A549 (cell line): ENCODE measurements around the gene LTBP3. TPM values are rescaled to one million over a fixed set of nuclear protein-coding genes. Genes with fewer than 3 reads are reported as not detected.

Experiments
- ATAC-seq, 2 experiments: fragments of 200-7000 bp in 1 of 2; fragments of >200 bp in 1 of 2; cut with Nextera tagmentation in 1 of 2; cut with Tn5 transposase in 1 of 2; 3 replicates each; pipeline versions ENCODE4 v1.8.0 to v1.9.1; 2018 to 2020; ENCODE audit warnings: mild to moderate bottlenecking in 1 of 2, moderate library complexity in 1 of 2
- CTCF ChIA-PET: fragments of 300-600 bp; sonication (Branson Sonifier 250); formaldehyde crosslinking; extraction: SDS; loops from one replicate; lab custom pipeline; 2021; ENCODE audit warnings: antibody characterized with exemption, inconsistent platforms; lab: Yijun Ruan, JAX
- POLR2A ChIA-PET: fragments of 350-600 bp; formaldehyde crosslinking; extraction: SDS; loops from one replicate; lab custom pipeline; 2021; ENCODE audit warnings: antibody characterized with exemption, inconsistent platforms; lab: Yijun Ruan, JAX
- DNase-seq, 2 experiments: peaks; one replicate each; pipeline versions ENCODE4 v3.0.0 to v3.0.0-alpha.2; 2011 to 2016; ENCODE audit warnings: low read depth in 1 of 2, low spot score in 1 of 2
- FAIRE-seq: peaks from 2 replicates; lab custom pipeline; 2011; peaks lifted over from hg19 to GRCh38; lab: Jason Lieb, UNC
- H3K27ac ChIP-seq, 2 experiments: fragments of >200 bp; sonication (Bioruptor Twin); formaldehyde crosslinking; 3 replicates each; pipeline ENCODE4 v1.5.1; 2016 to 2017
- H3K4me1 ChIP-seq: fragments of >200 bp; sonication (Bioruptor Twin); formaldehyde crosslinking; 3 replicates; pipeline ENCODE4 v1.6.1; 2016
- H3K4me2 ChIP-seq: fragments of >200 bp; sonication (Bioruptor Twin); formaldehyde crosslinking; 3 replicates; pipeline ENCODE4 v1.6.1; 2016
- H3K4me3 ChIP-seq: fragments of >200 bp; sonication (Bioruptor Twin); formaldehyde crosslinking; 3 replicates; pipeline ENCODE4 v1.5.1; 2016
- H3K9me3 ChIP-seq: fragments of >200 bp; sonication (Bioruptor Twin); formaldehyde crosslinking; 3 replicates; pipeline ENCODE4 v1.6.1; 2016
- BCL3 ChIP-seq: fragments of >200 bp; sonication (Bioruptor Twin); formaldehyde crosslinking; IDR thresholded peaks from 3 replicates; pipeline ENCODE4 v1.6.1; 2016
- CEBPB ChIP-seq, 2 experiments: fragments of >200 bp in 1 of 2; sonication (Bioruptor Twin) in 1 of 2; formaldehyde crosslinking in 1 of 2; IDR thresholded peaks; 2 replicates each; pipeline ENCODE4 v1.6.1; 2012 to 2016
- CHD2 ChIP-seq: fragments of 150-350 bp; IDR thresholded peaks from 2 replicates; pipeline ENCODE4 v1.6.1; 2014; ENCODE audit warnings: low read length; ENCODE audit not compliant: partially characterized antibody
- EP300 ChIP-seq, 2 experiments: fragments of >200 bp; sonication (Bioruptor Twin); formaldehyde crosslinking; IDR thresholded peaks; 2 replicates in 1 of 2; 3 replicates in 1 of 2; pipeline ENCODE4 v1.6.1; 2016 to 2017
- FOSL2 ChIP-seq, 2 experiments: fragments of 450-650 bp in 1 of 2; fragments of >200 bp in 1 of 2; sonication (Bioruptor Twin) in 1 of 2; formaldehyde crosslinking; IDR thresholded peaks; 2 replicates each; pipeline versions ENCODE4 v1.5.0 to v1.6.1; 2016 to 2020; ENCODE audit warnings: mild to moderate bottlenecking in 1 of 2, moderate library complexity in 1 of 2
- GATA3 ChIP-seq: IDR thresholded peaks from 2 replicates; pipeline ENCODE4 v1.6.1; 2012; ENCODE audit warnings: borderline replicate concordance
- HDAC2 ChIP-seq: fragments of 200-600 bp; sonication (generic); IDR thresholded peaks from 2 replicates; pipeline ENCODE4 v1.6.1; 2016
- HES2 ChIP-seq: fragments of >200 bp; sonication (Bioruptor Twin); formaldehyde crosslinking; IDR thresholded peaks from 2 replicates; pipeline ENCODE4 v1.6.1; 2016
- HEYL ChIP-seq: fragments of 250-450 bp; sonication (Bioruptor Pico); IDR thresholded peaks from 2 replicates; pipeline ENCODE4 v1.8.0; 2021; ENCODE audit warnings: mild to moderate bottlenecking, moderate library complexity
- HOXB13 ChIP-seq: fragments of 250-450 bp; sonication (Bioruptor Pico); IDR thresholded peaks from 2 replicates; pipeline ENCODE4 v1.5.0; 2020; ENCODE audit warnings: low read depth, mild to moderate bottlenecking, moderate library complexity
- HOXB5 ChIP-seq: fragments of 250-450 bp; sonication (Bioruptor Pico); IDR thresholded peaks from 2 replicates; pipeline ENCODE4 v1.5.0; 2020; ENCODE audit warnings: mild to moderate bottlenecking, moderate library complexity
- JUN ChIP-seq, 2 experiments: fragments of >200 bp; sonication (Bioruptor Twin); formaldehyde crosslinking; IDR thresholded peaks; 2 replicates in 1 of 2; 3 replicates in 1 of 2; pipeline ENCODE4 v1.6.1; 2016 to 2017
- KDM5A ChIP-seq: fragments of 200-600 bp; sonication (generic); IDR thresholded peaks from 2 replicates; pipeline ENCODE4 v1.6.1; 2016; ENCODE audit warnings: antibody characterized with exemption, mild to moderate bottlenecking
- MAX ChIP-seq: IDR thresholded peaks from 2 replicates; pipeline ENCODE4 v1.6.1; 2012
- NPAS2 ChIP-seq: fragments of 250-450 bp; sonication (Bioruptor Pico); IDR thresholded peaks from 2 replicates; pipeline ENCODE4 v1.8.0; 2022; ENCODE audit warnings: mild to moderate bottlenecking, moderate library complexity, borderline replicate concordance
- PBX3 ChIP-seq: IDR thresholded peaks from 2 replicates; pipeline ENCODE4 v1.6.1; 2012
- POLR2AphosphoS2 ChIP-seq: conservative IDR thresholded peaks from 2 replicates; pipeline ENCODE4 v1.6.1; 2012; ENCODE audit warnings: low read length, improper control_type of control experiment, inconsistent platforms
- RAD21 ChIP-seq, 2 experiments: fragments of >200 bp in 1 of 2; sonication (Bioruptor Twin) in 1 of 2; formaldehyde crosslinking in 1 of 2; IDR thresholded peaks in 1 of 2; conservative IDR thresholded peaks in 1 of 2; 2 replicates in 1 of 2; 3 replicates in 1 of 2; pipeline ENCODE4 v1.6.1; 2012 to 2018; ENCODE audit warnings: inconsistent platforms in 1 of 2
- RARB ChIP-seq: fragments of 250-450 bp; sonication (Bioruptor Pico); IDR thresholded peaks from 2 replicates; pipeline ENCODE4 v1.8.0; 2021; ENCODE audit warnings: mild to moderate bottlenecking, moderate library complexity
- REST ChIP-seq: fragments of 200-600 bp; sonication (generic); IDR thresholded peaks from 2 replicates; pipeline ENCODE4 v1.6.1; 2016; ENCODE audit warnings: antibody characterized with exemption, mild to moderate bottlenecking, moderate library complexity
- RNF2 ChIP-seq: fragments of 200-600 bp; sonication (generic); IDR thresholded peaks from 2 replicates; pipeline ENCODE4 v1.6.1; 2016; ENCODE audit warnings: low read depth, mild to moderate bottlenecking, antibody characterized with exemption, moderate library complexity, borderline replicate concordance
- TFCP2L1 ChIP-seq: fragments of 250-450 bp; sonication (Bioruptor Pico); IDR thresholded peaks from 2 replicates; pipeline ENCODE4 v1.5.0; 2021; ENCODE audit warnings: mild to moderate bottlenecking
- TP53 ChIP-seq: fragments of 250-450 bp; sonication (Bioruptor Pico); IDR thresholded peaks from 2 replicates; pipeline ENCODE4 v1.5.0; 2021; ENCODE audit warnings: mild to moderate bottlenecking, moderate library complexity
- ZC3H11A ChIP-seq: fragments of 450-650 bp; IDR thresholded peaks from 2 replicates; pipeline ENCODE4 v1.6.1; 2014; ENCODE audit warnings: antibody characterized with exemption, mild to moderate bottlenecking
- ZNF302 ChIP-seq: fragments of 250-450 bp; sonication (Bioruptor Pico); IDR thresholded peaks from 2 replicates; pipeline ENCODE4 v1.9.0; 2021; ENCODE audit warnings: inconsistent platforms, mild to moderate bottlenecking, moderate library complexity
- WGBS: methylation state at CpG from one replicate; pipeline ENCODE4 v1.1.6; 2017; ENCODE audit errors: missing lambda C conversion rate; 5-methylcytosine and 5-hydroxymethylcytosine counted together
- polyA plus RNA-seq, 4 experiments: library from polyadenylated mRNA; depleted of rRNA in 3 of 4; stranded (reverse); fragments of >200 nt; fragmentation: RNase III in 1 of 4; extraction: RNeasy Plus Mini Kit Qiagen cat#74134 plus additional on column Dnase treatment in 1 of 4; gene quantifications; 2 replicates in 3 of 4; 3 replicates in 1 of 4; pipeline ENCODE4 v1.2.3, GENCODE V29; 2011 to 2017

The LTBP3 gene
- polyA plus RNA-seq, 2 of the 4 experiments (the other 2 are of a cell fraction), result 28.6 to 123 TPM

GRCh38 chr11:65559951-65560537 lies 1.9 kb upstream of the LTBP3 start (continued):
- peak; percentile 62 to 70; a peak in 3 of 5 replicates for TF ChIP-seq JUN (IDR thresholded peaks at IDR 0.05)
- no peak for TF ChIP-seq RARB (CRISPR knock-in tag)
- TF ChIP-seq HEYL (CRISPR knock-in tag), result no peak
- TF ChIP-seq NPAS2 (CRISPR knock-in tag), result no peak
- TF ChIP-seq HDAC2, result no peak
- no peak for TF ChIP-seq CHD2
- no peak for TF ChIP-seq KDM5A
- TF ChIP-seq RNF2, result no peak
- no peak; the same call in 1 of the 2 replicates for TF ChIP-seq ZC3H11A
- no peak for TF ChIP-seq EP300 (IDR thresholded peaks at IDR 0.05)
- no peak for TF ChIP-seq TP53 (CRISPR knock-in tag)
- TF ChIP-seq PBX3, result no peak; the same call in 1 of the 2 replicates
- TF ChIP-seq GATA3, result peak; percentile 42; the same call in 1 of the 2 replicates
- no peak for TF ChIP-seq POLR2AphosphoS2
- TF ChIP-seq HOXB13 (CRISPR knock-in tag), result no peak
- TF ChIP-seq ZNF302 (CRISPR knock-in tag), result no peak
- TF ChIP-seq BCL3, result no peak
- no peak for TF ChIP-seq REST
- no peak for TF ChIP-seq HES2
- TF ChIP-seq FOSL2 (IDR thresholded peaks at IDR 0.05), result peak; percentile 72
- peak; percentile 88 for TF ChIP-seq FOSL2 (CRISPR knock-in tag; IDR thresholded peaks at IDR 0.05)
- no peak for TF ChIP-seq TFCP2L1 (CRISPR knock-in tag)

- peak overlapping the region; percentile 98 for H3K4me2 ChIP-seq
- CTCF ChIA-PET, result interaction anchor here (0.9 to 16.3 kb wide), 7 partner anchors 8 to 220 kb away, joined by 3 to 393 read pairs (median 9); partner anchors contain the start of genes FAM89B and ZNRD2
- peak overlapping the region; percentile 62 for H3K4me3 ChIP-seq
- WGBS, result 27% methylated on average over 5 of the region's 5 CpGs
- peak overlapping the region; percentile 94 to 99 for H3K27ac ChIP-seq
- DNase-seq (no peak), FAIRE-seq (no peak), ATAC-seq (peak in 1 of 2 experiments; percentile 19; a peak in 3 of 6 replicates)
- peaks cover 63% of the 10 kb centered on the region for H3K4me1 ChIP-seq
- no peaks in the 10 kb centered on the region for H3K9me3 ChIP-seq
- POLR2A ChIA-PET, result interaction anchor here (0.7 to 4.1 kb wide), 8 partner anchors 12 to 139 kb away, joined by 3 to 51 read pairs (median 4); partner anchors contain the start of genes FAM89B, PCNX3, SCYL1 and ZNRD2
- no peak for TF ChIP-seq NPAS2 (CRISPR knock-in tag)
- TF ChIP-seq KDM5A, result no peak
- no peak for TF ChIP-seq HOXB5 (CRISPR knock-in tag)
- TF ChIP-seq RAD21 (conservative IDR thresholded peaks at IDR 0.05 in 1 of 2, IDR thresholded peaks at IDR 0.05 in 1 of 2), result no peak
- no peak for TF ChIP-seq ZC3H11A
- no peak for TF ChIP-seq CEBPB (IDR thresholded peaks at IDR 0.05)
- TF ChIP-seq HOXB13 (CRISPR knock-in tag), result no peak
- TF ChIP-seq BCL3, result no peak
- TF ChIP-seq GATA3, result no peak
- TF ChIP-seq MAX, result no peak
- TF ChIP-seq REST, result no peak
Measured at GRCh38 chr11:65559535-65559934, 1.4 kb upstream of the LTBP3 start.
